Ishikawa (cell line): ENCODE measurements around the gene P2RX6.

Experiments
- TAF1 ChIP-seq: IDR thresholded peaks from 2 replicates; pipeline ENCODE4 v1.6.1; 2012; ENCODE audit warnings: low read depth, mild to moderate bottlenecking
- TCF12 ChIP-seq: IDR thresholded peaks from 2 replicates; pipeline ENCODE4 v1.6.1; 2012; ENCODE audit warnings: low read depth
- TF ChIP-seq, protein P1 (sequence below): IDR thresholded peaks from 2 replicates; pipeline ENCODE4 v1.6.1; 2012
- TF ChIP-seq, protein P2 (sequence below): IDR thresholded peaks from 2 replicates; pipeline ENCODE4 v1.6.1; 2012; ENCODE audit warnings: low read depth, mild to moderate bottlenecking

DNA sequence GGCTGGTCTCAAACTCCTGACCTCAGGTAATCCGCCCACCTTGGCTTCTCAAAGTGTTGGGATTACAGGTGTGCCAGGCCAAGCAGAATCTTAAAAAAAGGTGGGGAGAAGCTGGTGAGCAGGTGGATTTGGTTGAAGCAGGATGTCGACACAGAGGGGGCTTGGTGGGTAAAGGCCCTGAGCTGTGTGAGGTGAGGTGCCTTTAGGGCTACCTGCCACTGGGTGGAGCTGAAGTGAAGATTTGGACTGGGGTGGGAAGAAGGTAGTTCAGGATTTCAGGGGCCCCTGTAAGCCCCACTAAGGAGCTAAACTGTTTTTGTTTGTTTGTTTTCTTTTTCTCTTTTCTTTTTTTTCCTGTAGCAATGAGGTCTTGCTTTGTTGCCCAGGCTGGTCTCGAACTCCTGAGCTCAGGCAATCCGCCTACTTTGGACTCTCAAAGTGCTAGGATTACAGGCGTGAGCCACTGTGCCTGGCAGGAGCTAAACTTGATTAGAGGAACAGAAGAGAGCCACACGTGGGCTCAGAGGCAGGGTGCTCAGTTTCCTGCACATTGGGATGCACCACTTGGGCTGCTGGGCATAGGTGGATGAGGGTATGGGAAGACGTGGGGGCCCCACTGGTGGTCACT lies 6.0 kb downstream of the P2RX6 start:
- no peak for TF ChIP-seq TAF1
- TF ChIP-seq, protein P1, sequence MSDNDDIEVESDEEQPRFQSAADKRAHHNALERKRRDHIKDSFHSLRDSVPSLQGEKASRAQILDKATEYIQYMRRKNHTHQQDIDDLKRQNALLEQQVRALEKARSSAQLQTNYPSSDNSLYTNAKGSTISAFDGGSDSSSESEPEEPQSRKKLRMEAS = no peak
- TF ChIP-seq, protein P2, sequence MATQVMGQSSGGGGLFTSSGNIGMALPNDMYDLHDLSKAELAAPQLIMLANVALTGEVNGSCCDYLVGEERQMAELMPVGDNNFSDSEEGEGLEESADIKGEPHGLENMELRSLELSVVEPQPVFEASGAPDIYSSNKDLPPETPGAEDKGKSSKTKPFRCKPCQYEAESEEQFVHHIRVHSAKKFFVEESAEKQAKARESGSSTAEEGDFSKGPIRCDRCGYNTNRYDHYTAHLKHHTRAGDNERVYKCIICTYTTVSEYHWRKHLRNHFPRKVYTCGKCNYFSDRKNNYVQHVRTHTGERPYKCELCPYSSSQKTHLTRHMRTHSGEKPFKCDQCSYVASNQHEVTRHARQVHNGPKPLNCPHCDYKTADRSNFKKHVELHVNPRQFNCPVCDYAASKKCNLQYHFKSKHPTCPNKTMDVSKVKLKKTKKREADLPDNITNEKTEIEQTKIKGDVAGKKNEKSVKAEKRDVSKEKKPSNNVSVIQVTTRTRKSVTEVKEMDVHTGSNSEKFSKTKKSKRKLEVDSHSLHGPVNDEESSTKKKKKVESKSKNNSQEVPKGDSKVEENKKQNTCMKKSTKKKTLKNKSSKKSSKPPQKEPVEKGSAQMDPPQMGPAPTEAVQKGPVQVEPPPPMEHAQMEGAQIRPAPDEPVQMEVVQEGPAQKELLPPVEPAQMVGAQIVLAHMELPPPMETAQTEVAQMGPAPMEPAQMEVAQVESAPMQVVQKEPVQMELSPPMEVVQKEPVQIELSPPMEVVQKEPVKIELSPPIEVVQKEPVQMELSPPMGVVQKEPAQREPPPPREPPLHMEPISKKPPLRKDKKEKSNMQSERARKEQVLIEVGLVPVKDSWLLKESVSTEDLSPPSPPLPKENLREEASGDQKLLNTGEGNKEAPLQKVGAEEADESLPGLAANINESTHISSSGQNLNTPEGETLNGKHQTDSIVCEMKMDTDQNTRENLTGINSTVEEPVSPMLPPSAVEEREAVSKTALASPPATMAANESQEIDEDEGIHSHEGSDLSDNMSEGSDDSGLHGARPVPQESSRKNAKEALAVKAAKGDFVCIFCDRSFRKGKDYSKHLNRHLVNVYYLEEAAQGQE = no peak
- TF ChIP-seq TCF12 = no peak
